ENCODE results near the gene BLOC1S4. TPM values are rescaled to one million over a fixed set of nuclear protein-coding genes. Genes with fewer than 3 reads are reported as not detected.

Gene BLOC1S4
- total RNA-seq, 1 experiment from 2014 or later, result 15.7 TPM

DNA sequence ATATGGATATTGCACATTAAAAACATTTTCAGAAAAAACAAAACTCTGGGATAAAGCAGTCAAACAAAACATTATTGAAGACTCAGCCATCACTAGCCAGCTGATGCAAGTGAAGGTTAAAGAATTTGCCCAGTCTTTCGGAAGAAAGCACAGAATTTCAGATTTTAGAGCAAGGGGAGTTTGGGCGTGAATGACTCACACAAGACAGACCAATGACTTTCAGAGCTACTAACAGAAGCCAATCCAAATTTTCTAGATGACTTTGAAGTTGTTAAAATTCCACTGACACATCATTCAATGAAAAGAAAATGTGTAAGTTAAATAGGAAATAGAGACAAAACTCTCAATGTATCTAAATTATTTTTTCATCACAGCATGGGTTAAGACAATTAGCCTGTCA lies 10.3 kb upstream of the BLOC1S4 start:
- Histone ChIP-seq H2AFZ (ENCODE audit: low read depth, low read length, poor library complexity, severe bottlenecking) (no peak overlapping the region), H3K9ac (ENCODE audit: low read length) (no peak overlapping the region), H3K9me3 (ENCODE audit: control insufficient read depth in 1 of 2, insufficient read depth in 1 of 2, low read depth in 1 of 2, low read length in 2 of 2) (no peaks in the 10 kb centered on the region), H4K20me1 (ENCODE audit: insufficient read depth) (no peaks in the 10 kb centered on the region), H3K27ac (ENCODE audit: low read depth, low read length) (no peak overlapping the region), H3K36me3 (ENCODE audit: control insufficient read depth in 1 of 2, insufficient read depth in 2 of 2, low read length in 2 of 2) (peaks cover 3 to 14% of the 10 kb centered on the region in 2 experiments; a peak in 3 of 4 replicates), H3K4me2 (ENCODE audit: low read length) (no peak overlapping the region), H3K4me3 (replicated peaks in 1 of 2; ENCODE audit: low read depth in 1 of 2, low read length in 2 of 2) (no peak overlapping the region), H3K27me3 (ENCODE audit: insufficient read depth, low read length) (no peaks in the 10 kb centered on the region), H3K9me2 (ENCODE audit: insufficient read depth) (no peaks in the 10 kb centered on the region), H3K79me2 (ENCODE audit: insufficient read depth, low read length) (peaks cover 48% of the 10 kb centered on the region), H3K4me1 (ENCODE audit: control insufficient read depth in 1 of 2, insufficient read depth in 2 of 2, low read length in 2 of 2) (peaks cover 11 to 31% of the 10 kb centered on the region in 2 experiments)
- RAD21 ChIA-PET (ENCODE audit: low non-redundant PET in 1 of 2, low total read pairs in 2 of 2, uncharacterized antibody in 2 of 2, unreplicated experiment in 2 of 2), result no interaction called here
- intact Hi-C loops (cut with micrococcal nuclease), result no loop called here
- BruUV-seq (replicated peaks), result no TSS peak
- DNase-seq (ENCODE audit: low read depth, low spot score) (no peak), ATAC-seq (no peak)
- POLR2A ChIA-PET, result no interaction called here
- TF ChIP-seq ZBTB33 (IDR thresholded peaks at IDR 0.05; ENCODE audit: extremely low read depth, insufficient replicate concordance, low read length), result no peak
- TF ChIP-seq EZH2phosphoT487 (IDR thresholded peaks at IDR 0.05; ENCODE audit: borderline replicate concordance), result no peak
- TF ChIP-seq CEBPB (IDR thresholded peaks at IDR 0.05; ENCODE audit: low read depth), result no peak
- TF ChIP-seq CTCF (IDR thresholded peaks at IDR 0.05 in 2 of 3, conservative IDR thresholded peaks at IDR 0.05 in 1 of 3; ENCODE audit: borderline replicate concordance in 1 of 3, insufficient read depth in 1 of 3, low read depth in 2 of 3, low read length in 2 of 3), result no peak
- no peak for TF ChIP-seq TCF7L2 (IDR thresholded peaks at IDR 0.05; ENCODE audit: borderline replicate concordance, extremely low read depth, insufficient read depth, insufficient read length)
- no peak for TF ChIP-seq EZH2 (IDR thresholded peaks at IDR 0.05)
- no peak for TF ChIP-seq ZFX (IDR thresholded peaks at IDR 0.05)
- no peak for TF ChIP-seq EGR1 (IDR thresholded peaks at IDR 0.05; ENCODE audit: low read depth)
- TF ChIP-seq FOSL1 (IDR thresholded peaks at IDR 0.05; ENCODE audit: low read depth), result no peak
- TF ChIP-seq ELF1 (IDR thresholded peaks at IDR 0.05; ENCODE audit: borderline replicate concordance, low read depth), result no peak
- TF ChIP-seq CBX3 (IDR thresholded peaks at IDR 0.05; ENCODE audit: low read depth), result no peak
- TF ChIP-seq SIN3A (IDR thresholded peaks at IDR 0.05; ENCODE audit: low read depth), result no peak
- TF ChIP-seq POLR2A (IDR thresholded peaks at IDR 0.05; ENCODE audit: borderline replicate concordance, extremely low read depth, insufficient read depth, insufficient read length), result no peak
- TF ChIP-seq SRF (IDR thresholded peaks at IDR 0.05; ENCODE audit: low read depth), result no peak
- no peak for TF ChIP-seq YY1 (IDR thresholded peaks at IDR 0.05; ENCODE audit: extremely low read depth, insufficient replicate concordance, low read depth, low read length)
- no peak for TF ChIP-seq MAX (IDR thresholded peaks at IDR 0.05)
- TF ChIP-seq, protein P1, sequence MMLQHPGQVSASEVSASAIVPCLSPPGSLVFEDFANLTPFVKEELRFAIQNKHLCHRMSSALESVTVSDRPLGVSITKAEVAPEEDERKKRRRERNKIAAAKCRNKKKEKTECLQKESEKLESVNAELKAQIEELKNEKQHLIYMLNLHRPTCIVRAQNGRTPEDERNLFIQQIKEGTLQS (IDR thresholded peaks at IDR 0.05), result no peak
- TF ChIP-seq ZNF274 (IDR thresholded peaks at IDR 0.05; ENCODE audit: low read depth, low read length), result no peak
- TF ChIP-seq RAD21 (IDR thresholded peaks at IDR 0.05; ENCODE audit: low read depth), result no peak
- TF ChIP-seq SP1 (IDR thresholded peaks at IDR 0.05; ENCODE audit: low read depth), result no peak
- CTCF ChIA-PET, result no interaction called here
